GM21381 (cell line): ENCODE data around the gene TMEM26.

Source experiments
- ATAC-seq: cut with Tn5 transposase; IDR thresholded peaks from one replicate; pipeline ENCODE4 v1.9.1; 2021; ENCODE audit warnings: mild to moderate bottlenecking, moderate library complexity; ENCODE audit not compliant: unreplicated experiment

Gene TMEM26

DNA sequence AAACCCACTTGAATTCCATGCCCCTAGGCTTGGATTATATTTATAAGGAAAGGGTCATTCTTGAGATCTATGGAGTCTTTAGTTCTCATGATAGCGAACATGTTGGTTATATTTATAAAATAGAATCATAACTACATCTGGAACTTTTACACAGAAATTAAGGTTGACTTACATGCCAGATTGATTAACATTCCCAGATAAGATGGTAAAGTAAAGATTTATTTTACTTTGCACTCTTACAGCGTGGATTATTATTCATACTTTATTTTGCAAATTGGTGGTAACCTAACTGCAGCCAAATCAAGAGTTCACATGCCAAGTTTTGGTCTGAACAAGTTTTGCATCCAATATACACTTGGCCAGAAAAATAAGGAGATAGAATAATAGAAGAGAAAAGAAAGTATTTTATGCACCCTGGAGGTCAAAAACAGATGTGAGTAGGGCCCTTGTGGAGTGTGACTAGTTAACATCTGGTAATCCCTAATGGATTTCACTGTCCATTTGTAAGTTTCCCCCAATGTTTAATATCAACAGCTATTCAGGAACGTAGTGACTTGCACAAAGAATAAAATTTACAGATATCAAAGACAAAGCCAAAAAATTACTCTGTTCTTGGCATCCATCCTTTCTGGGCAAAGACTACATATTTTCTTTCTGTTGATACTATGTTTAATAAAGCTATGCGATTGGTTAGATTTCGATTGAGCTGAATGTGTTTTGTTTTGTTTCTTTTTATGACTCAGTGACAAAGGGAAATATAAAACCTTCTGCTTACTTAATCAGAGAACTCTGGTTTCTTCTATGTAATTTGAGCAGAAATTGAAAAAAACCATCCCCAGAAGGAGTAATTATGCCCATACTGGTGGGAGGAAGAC is 10.1 kb upstream of the TMEM26 start:
- ATAC-seq: no peak

DNA sequence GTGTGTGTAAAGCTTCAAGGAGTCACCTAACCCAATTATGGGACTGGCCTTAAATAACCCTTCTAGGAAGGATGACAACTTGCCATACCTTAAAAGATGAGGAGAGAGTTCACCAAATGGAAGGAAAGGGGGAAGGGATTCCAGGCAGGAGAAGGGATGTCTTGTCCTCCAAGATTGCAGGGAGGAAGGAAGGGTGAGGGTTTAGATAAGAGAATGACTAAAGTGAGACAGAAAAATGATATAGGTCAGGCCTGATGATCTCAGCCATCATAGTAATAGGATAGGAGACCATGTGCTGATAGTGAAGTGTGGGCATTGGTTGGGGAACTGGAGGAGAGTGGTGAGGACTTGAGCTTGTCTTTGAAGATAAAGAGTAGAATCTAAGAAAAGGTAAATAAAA is 7.7 kb upstream of the TMEM26 start:
- no peak for ATAC-seq

DNA sequence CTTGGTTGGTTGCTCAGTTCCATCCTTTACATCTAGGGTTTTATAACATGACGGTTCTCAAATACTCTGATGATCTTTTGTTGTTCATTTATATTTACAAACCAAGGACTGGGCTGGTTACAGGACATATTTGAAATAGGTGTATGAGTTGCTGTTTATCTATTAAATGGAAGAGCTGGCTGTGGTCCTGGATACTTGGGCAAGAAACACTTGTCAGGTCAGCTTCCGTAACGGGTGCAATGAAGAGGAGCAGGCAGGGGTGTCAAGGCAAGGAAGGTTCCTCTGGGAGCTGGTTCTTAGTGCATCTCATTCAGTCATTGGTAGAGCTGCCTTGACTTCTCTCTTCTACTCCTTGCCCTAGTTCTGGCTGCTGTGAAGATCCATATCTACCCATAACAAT is 4.8 kb upstream of the TMEM26 start:
- no peak for ATAC-seq

DNA sequence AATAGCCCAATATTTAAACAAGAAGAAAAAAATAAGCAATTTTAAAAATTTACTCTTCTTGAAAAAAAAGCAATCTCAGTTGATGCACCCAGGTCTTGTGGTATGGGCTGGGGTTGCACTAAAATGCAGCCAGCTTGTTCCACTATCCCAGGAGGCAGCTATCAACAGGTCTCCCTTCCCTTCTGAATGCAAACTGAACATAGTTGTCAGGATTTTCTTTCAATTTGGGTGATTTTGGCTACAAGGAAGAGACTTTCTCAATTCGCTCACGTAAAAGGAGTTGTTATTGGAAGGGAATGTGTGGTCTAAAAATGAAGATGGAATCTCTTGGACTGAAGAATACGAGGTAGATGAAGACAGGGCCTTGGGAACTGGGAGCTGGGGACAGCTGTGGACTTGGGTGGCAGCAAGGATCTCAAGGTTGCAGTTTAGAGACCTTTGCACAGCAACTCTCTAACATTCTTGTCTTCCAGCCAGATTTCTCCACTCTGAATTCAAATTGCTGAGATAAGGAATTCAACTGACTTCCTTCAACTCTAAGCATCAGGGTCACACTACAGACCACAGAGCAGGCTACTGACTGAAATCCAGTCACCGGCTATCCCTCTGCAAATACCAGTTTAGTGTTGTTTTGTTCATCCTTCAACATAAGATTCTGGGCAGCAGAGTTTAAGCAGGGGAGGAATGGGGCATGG is 3.1 kb upstream of the TMEM26 start:
- no peak for ATAC-seq

DNA sequence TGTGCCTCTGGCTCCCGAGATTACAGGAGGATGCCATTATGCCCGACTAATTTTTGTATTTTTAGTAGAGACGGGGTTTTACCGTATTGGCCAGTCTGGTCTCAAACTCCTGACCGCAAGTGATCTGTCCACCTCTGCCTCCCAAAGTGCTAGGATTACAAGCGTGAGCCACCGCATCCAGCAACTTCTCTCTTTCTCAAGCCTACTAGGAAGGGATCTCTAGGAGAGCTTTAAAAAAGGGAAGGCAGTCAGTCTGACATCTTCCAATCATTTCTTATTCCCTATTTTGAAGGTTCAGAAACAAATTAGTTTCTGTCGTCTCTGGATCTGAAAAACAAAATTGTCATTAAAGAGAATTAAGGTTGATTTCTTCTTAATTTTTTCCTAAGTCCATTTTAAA is 2.5 kb upstream of the TMEM26 start:
- no peak for ATAC-seq

DNA sequence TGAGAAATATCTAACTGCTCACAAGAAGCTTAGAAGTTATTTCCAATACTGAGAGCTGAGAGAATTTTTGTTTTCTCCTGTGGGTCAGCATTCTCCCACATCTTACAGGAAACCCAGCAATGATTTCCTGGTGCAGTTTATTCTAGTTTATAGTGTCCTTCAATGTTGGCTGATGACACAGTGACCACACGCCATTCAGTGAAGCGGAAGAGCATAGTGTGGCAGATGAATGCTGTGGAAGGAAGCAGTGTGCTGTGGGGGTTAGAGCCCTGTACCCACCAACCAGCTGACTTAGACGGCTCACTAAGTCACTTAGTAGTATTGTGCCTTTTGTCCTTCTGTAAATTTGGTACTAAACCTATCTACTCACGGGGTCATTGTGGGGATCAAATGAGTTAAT is 1.4 kb upstream of the TMEM26 start:
- ATAC-seq: no peak

DNA sequence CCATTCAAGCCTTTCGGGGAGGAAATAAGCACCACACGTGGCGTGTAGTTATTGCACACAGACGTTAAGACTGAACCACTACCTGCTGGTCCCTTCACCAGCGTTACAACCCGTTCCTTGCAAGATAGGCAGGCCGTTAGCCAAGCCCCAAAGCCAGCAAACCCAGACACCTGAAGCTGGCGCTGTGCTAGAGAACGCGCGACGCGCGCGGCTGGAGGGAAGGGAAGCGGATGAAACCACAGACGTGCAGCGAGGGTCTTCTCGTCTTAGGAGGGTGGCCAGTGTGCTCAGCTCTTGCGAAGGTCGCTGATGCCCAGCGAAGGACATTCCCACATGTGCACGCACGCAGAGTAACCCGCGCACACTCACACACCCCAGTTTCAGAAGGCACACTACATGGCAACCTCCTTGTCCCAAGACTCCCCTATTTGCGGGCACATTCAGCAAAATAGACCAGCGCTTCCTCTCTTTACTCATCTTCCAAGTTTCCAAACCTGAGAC is 980 bp downstream of the TMEM26 start:
- ATAC-seq: no peak

DNA sequence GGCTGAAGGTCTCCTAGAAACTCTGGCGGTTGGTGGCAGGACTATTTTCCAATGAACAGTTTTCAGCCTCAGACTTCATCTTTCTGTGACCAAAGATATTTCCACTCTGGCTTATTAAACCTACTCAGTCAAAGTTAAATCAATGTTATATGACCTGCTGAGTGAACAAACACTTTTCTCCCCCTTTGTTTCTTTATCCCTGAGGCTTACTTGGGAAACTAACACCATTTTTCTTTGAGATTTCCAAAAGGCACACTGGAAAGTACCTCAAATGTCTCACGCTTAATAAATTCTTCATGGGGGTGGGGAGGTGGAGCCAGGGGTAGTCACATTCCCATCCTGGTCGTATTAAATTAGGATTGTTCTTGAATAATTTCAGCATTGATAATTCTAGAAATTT is 1.8 kb downstream of the TMEM26 start:
- ATAC-seq: no peak

DNA sequence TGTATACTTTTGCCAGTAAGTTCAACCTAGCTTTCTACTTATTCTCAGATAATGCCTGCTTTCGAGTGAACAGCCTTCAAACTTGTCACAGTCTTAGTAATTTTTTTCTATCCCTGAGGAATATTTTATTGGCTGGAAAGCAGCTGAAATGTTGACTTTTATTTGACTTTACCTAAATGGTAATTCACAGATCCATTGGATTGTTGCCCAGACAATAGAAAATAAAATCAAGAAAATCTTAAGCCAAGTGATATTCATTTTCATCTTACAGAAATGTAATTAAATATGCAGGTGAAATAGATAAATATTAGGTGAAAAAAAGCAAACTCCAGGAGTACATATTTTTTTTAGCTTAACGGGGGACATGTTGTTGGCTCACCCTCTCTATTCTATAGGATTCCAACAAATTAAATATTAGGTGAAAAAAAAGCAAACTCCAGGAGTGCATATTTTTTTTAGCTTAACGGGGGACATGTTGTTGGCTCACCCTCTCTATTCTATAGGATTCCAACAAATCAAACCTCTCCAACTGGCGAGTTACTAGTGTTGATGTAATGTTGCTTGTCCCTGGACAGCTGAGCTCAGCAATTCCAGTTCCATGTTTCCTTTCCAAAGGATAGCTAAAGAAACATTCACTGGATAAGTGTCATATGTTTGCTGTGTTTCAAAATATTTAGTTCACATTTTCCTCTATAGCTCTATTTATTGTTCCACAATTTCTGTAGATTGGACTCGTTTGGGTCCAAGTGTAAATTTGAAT is 4.2 kb downstream of the TMEM26 start:
- ATAC-seq: no peak

DNA sequence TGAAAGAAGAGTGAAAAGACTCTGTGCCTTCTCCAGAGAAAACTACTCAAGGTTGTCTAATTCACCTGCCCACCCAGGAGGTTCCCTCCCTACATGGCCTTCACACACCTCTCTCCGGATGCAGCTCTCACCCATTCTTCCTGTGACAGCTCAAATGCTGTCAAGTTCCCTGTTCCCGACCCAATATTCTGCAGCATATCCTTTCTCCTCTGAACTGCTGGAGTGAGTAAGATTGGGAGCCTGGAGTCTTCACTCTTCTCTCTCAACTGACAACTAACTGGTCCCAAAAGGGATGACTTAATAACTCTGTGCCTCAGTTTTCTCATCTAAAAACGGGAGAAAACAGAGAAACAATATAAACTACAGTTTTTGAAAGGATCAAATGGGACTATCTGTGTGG is 5.1 kb downstream of the TMEM26 start:
- ATAC-seq: no peak

DNA sequence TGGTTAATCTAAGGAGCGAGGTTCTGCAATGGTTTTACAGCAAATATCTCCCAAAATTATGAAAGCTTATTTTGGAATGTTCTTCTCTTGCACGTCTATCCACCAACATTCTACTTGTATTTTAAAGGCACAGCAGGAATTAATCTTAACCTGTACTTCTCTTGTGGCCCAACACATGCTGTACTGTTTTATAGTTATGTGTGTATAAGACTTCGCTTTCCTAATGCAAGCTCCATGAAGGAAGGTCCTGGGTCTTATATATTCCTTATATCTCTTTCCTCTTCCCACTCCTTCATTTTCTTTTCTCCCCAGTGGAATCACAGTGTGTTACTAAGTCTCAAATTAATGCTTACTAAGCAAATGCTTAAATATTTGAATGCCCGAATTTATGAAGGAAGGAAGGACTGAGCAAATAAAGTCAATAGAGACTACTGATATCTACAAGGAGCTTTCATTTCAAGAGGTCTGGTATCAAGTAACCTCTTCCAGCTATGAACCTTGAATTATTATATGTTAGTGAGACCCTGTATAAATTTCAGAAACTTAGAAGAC is 14.0 kb downstream of the TMEM26 start:
- no peak for ATAC-seq

DNA sequence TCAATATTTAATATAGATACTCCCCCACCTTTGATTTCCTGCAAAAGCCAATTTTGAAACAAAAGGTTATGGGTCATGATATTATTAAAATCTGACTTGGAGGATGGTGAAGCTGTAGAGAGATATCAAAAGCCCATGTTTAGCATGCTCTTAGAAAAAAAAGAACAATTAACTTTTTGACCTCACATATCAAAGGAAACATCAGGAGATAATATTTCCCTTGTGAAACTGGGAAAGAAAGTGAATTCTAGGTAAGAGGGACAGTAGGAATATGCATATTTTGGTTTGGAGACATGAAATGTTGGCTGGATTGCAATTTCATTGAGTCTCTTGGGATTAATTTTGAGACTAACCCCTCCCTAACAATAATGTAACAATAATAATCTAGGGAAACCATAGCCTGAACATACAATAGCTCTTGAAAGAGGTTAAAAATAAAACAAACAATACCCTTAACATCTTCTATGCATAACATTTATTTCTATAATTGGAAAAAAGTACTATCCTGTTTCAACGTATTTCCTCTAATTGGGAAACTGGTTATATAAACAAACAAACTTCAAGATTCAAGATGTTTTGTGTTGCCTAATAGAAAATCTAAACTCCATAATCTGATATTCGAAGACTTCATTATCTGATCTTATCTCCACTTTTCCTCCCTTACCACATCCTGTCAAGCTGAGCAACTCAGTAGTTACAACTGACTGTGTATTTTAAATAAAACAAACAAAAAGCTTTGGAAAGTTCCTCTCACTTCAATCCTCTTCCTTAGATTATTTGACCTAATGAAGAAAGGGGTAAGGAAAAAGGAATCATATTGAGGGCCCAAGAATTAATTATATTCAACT is 14.8 kb downstream of the TMEM26 start:
- ATAC-seq: no peak

DNA sequence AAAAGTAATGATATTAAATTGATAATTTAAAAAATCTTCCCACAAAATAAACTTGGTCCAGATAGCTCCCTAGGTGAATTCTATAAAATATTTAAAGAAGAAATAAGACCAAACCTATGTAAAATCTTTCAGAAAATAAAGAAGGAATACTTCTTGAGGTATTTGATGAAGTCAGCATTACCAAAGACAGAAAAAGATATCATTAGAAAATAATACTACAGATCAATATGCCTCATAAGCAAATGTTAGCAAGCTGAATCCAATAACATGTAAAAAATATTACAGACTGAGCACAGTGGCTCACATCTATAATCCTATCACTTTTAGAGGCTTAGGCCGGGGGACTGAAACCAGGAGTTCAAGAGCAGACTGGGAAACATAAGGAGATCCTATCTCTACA is 30.0 kb downstream of the TMEM26 start:
- ATAC-seq: no peak

DNA sequence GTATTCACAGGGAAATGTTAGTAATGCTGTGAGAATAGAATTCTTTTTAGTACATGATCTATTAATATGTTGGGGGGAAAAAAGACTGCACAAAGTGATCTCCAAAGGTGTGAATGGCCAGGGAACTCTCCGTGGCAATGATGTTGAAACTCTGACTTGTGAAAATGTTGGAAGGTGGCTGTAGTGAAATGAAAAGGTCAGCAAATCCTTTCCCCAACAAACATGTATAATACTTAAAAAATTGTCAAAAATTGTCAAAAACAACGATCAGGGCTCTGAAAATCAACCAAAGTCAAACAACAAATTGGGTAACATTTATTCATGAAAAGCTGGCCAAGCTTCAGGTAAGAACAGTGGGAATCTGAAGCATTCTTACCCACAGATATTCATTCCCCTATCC is 35.5 kb downstream of the TMEM26 start:
- ATAC-seq: no peak

DNA sequence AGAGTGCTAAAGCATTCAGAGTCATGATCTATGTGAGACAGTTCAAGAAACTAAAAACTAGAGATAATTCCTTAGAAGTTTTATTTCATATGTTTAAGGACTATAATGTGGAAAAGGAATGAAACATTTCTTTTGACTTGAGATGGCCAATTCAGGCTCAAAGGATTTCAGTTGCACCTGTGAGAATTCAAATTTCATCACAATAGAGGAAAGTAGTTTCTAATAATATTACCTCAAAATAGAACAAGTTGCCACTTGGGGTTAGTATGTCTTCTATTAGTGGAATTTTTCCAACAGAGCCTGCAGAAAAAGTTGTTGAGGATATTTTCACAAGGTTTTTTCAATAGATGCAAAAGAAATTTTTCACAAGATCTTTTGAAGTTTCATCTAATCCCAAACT is 37.4 kb downstream of the TMEM26 start:
- no peak for ATAC-seq

DNA sequence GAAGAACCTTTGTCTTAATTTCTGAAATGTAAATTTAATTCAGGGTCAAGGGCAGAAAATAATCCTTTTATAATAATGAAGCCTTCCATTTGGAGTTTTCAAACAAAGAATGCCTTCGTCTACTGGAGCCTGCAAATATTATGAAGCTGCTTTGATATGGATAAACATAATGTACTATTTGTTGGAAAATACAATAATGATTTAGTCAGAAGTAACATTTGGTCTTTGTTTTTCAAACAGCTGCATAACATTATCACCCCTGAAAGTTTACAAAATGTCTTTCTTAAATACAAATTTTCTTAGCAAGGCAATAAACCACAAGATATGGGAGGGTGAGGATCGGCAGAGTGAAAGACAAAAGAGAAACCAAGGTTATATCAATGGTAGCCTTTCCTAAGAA is 41.5 kb downstream of the TMEM26 start:
- no peak for ATAC-seq

DNA sequence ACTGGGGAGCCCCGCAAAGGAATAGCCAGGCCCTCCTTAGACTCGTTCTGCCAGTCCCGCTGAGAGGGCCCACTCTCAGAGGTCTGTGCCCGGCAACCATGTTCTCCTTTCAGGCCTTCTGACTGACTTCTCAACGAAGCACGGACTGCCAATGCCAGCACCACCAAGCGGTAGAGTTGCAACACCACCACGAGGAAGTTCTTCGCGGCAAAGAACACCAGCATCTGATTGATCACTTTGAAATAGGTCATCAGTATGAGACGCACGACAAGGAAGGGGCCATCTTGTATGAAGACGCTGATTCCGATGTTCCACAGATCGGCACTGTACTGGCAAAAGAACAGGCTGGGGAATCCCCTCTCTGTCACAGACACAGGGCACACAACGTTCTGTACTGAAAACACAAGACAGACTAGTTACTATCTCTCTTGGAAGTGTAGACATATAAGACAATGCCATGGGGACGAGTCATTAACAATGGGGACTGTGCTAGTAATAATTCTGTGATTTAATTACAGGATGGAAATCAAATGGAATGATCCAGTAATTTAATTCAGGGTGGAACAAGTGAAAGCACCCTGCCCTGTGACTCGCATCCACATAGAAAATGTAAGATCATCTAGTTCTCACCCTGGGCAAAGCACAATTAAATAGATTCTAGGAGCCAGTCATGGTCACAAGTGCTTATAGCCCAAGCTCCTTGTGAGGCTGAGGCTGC is 42.7 kb downstream of the TMEM26 start:
- no peak for ATAC-seq

DNA sequence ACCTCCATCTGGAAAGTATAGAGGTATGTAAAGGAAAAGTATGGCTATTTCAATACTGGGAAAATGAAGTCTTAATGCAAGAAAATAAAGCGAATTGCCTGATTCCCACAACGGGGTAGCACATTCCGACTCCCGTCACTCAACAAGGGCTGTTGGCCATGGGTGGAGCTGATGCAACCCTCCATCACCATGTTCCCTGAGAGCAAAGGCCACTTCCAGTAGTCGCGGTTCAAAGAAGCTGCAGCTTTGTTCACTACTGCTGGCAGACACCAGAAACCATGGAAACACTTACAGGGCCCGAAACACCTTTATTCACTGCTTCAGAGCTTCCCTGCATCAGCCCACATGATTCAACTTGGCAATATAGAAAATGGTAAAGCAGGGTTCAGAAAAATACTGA is 44.0 kb downstream of the TMEM26 start:
- no peak for ATAC-seq

DNA sequence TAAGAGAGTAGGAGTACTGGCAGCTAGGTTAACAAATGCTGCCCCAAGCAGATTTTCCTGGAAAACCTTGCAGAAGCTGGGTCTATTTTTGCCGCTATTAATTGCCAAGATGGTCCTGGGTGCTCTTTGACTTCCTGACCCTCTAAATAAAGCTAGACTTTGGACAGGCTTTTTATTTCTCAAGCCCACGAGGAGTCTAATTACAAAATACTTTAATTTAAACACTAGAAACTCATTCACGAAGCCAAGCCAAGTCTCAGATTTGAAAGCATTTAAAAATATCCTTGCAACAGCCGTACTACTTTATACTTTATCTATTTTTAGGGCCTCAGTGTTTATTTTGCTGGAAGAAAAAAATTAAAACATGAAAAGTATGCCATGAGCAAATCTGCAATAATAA is 45.1 kb downstream of the TMEM26 start:
- ATAC-seq: no peak

DNA sequence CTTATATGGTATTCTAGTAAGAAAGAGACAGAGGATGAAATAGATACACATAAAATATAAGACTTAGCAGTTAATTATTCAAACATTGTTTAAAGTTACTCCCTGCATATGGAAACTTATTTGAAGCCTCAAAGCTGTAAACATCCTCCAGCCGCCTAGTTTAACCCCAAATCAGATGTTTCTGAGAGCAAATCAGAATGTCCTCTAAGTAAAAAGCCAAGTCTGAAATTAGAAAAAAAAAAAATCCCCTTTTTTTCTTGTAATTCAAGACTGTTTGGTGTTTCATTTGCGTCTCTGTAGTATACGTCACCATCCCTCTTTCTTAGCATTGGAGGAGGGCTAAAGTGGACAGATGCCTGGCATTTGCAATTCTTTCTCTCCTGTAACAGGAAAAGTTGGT is 46.4 kb downstream of the TMEM26 start:
- ATAC-seq: no peak
